K562 (cell line): Measurements from ENCODE around the gene FKBP8. TPM values are rescaled to one million over a fixed set of nuclear protein-coding genes. Genes with fewer than 3 reads are reported as not detected.
A peak's percentile ranks its signal among the peaks of the same experiment; 100 is the strongest.

ENCODE experiments used
- ATAC-seq: fragments of 200-7000 bp; cut with Tn5 transposase; 3 replicates; pipeline ENCODE4 v1.9.1; 2020; ENCODE audit warnings: moderate library complexity
- BruUV-seq: library from RNA; stranded (reverse); fragments of 400-500 nt; replicated peaks from 2 replicates; lab custom pipeline; 2021; lab: Mats Ljungman, UMichigan
- CTCF ChIA-PET: fragments of 300-600 bp; formaldehyde crosslinking; extraction: SDS; loops from one replicate; lab custom pipeline; 2021; ENCODE audit warnings: low intra/inter-chr PET ratio; lab: Yijun Ruan, JAX
- POLR2A ChIA-PET: fragments of 300-600, 350-650 bp; sonication (Branson Sonifier 250); formaldehyde crosslinking; extraction: SDS; loops from one replicate; lab custom pipeline; 2021; ENCODE audit warnings: antibody characterized with exemption, inconsistent platforms; lab: Yijun Ruan, JAX
- DNase-seq, 4 experiments: peaks; one replicate each; pipeline versions ENCODE4 v3.0.0 to v3.0.0-alpha.2; 2011 to 2018; ENCODE audit warnings: low spot score in 3 of 4, mixed read lengths in 3 of 4; ENCODE audit errors: extremely low read depth in 1 of 4
- FAIRE-seq: peaks from 2 replicates; lab custom pipeline; 2011; peaks lifted over from hg19 to GRCh38; lab: Jason Lieb, UNC
- H2AFZ ChIP-seq: 2 replicates; pipeline ENCODE4 v1.6.0; 2011; ENCODE audit warnings: low read depth, low read length, control low read depth, inconsistent platforms
- H3K27ac ChIP-seq: fragments of 200-600 bp; 3 replicates; pipeline ENCODE4 v1.8.0; 2011; ENCODE audit warnings: low read depth, mild to moderate bottlenecking, control low read depth, inconsistent platforms, low read length, moderate library complexity, mixed read lengths; ENCODE audit errors: extremely low read depth
- H3K27me3 ChIP-seq, 2 experiments: fragments of 300-600 bp in 1 of 2; 2 replicates in 1 of 2; 3 replicates in 1 of 2; pipeline versions ENCODE4 v1.6.0 to v1.8.0; 2011; ENCODE audit warnings: inconsistent platforms in 2 of 2, low read length in 2 of 2, mild to moderate bottlenecking in 1 of 2, mixed read lengths in 1 of 2, moderate library complexity in 1 of 2; ENCODE audit not compliant: control insufficient read depth in 2 of 2, insufficient read depth in 2 of 2
- H3K36me3 ChIP-seq: fragments of 300-600 bp; 3 replicates; pipeline ENCODE4 v1.8.0; 2011; ENCODE audit warnings: mild to moderate bottlenecking, low read length, inconsistent platforms; ENCODE audit not compliant: control insufficient read depth, insufficient read depth
- H3K4me1 ChIP-seq, 2 experiments: fragments of 200-600 bp in 1 of 2; replicated peaks in 1 of 2; 2 replicates in 1 of 2; 3 replicates in 1 of 2; pipeline versions ENCODE4 v1.5.1 to v1.8.0; 2011; ENCODE audit warnings: inconsistent platforms in 2 of 2, low read length in 2 of 2, mild to moderate bottlenecking in 1 of 2, mixed read lengths in 1 of 2, moderate library complexity in 1 of 2; ENCODE audit not compliant: control insufficient read depth in 2 of 2, insufficient read depth in 2 of 2
- H3K4me2 ChIP-seq: 2 replicates; pipeline ENCODE4 v1.6.1; 2011; ENCODE audit warnings: low read length, control low read depth, inconsistent platforms, mixed read lengths; ENCODE audit not compliant: insufficient read depth
- H3K4me3 ChIP-seq: fragments of 200-600 bp; sonication (generic), shearing (Covaris generic); 2 replicates; pipeline ENCODE4 v1.5.1; 2016; ENCODE audit warnings: control low read depth, inconsistent platforms
- H3K79me2 ChIP-seq: fragments of 200-600 bp; 3 replicates; pipeline ENCODE4 v1.8.0; 2011; ENCODE audit warnings: low read length, inconsistent platforms; ENCODE audit not compliant: control insufficient read depth, insufficient read depth
- H3K9ac ChIP-seq, 2 experiments: 2 replicates each; pipeline versions ENCODE4 v1.6.0 to v1.6.1; 2011; ENCODE audit warnings: low read depth in 2 of 2, low read length in 2 of 2, control low read depth in 1 of 2, inconsistent platforms in 1 of 2, mild to moderate bottlenecking in 1 of 2, mixed read lengths in 1 of 2; ENCODE audit not compliant: insufficient read depth in 1 of 2
- H3K9me1 ChIP-seq: one replicate; pipeline ENCODE4 v1.6.0; 2011; ENCODE audit warnings: inconsistent platforms, mild to moderate bottlenecking, low read length, moderate library complexity; ENCODE audit not compliant: control insufficient read depth, insufficient read depth
- H3K9me3 ChIP-seq: replicated peaks from 2 replicates; pipeline ENCODE4 v1.5.1; 2011; ENCODE audit warnings: low read depth, low read length, inconsistent platforms; ENCODE audit not compliant: control insufficient read depth, insufficient read depth
- H4K20me1 ChIP-seq: replicated peaks from 2 replicates; pipeline ENCODE4 v1.6.1; 2011; ENCODE audit warnings: low read length, inconsistent platforms, mixed read lengths; ENCODE audit not compliant: control insufficient read depth, insufficient read depth
- PURB ChIP-seq: sonication (generic); formaldehyde crosslinking; IDR thresholded peaks from 2 replicates; pipeline ENCODE4 v1.9.0; 2021; ENCODE audit warnings: low read depth, mild to moderate bottlenecking, missing genetic modification reagents
- TAF15 ChIP-seq: fragments of 200-400 bp; formaldehyde crosslinking; IDR thresholded peaks from 2 replicates; pipeline ENCODE4 v1.6.1; 2017; ENCODE audit warnings: mild to moderate bottlenecking, low read depth, low read length, moderate library complexity
- ZBTB17 ChIP-seq: fragments of 450-650 bp; formaldehyde crosslinking; IDR thresholded peaks from 2 replicates; pipeline ENCODE4 v1.4.0; 2020; ENCODE audit warnings: mild to moderate bottlenecking
- ZNF347 ChIP-seq: fragments of 450-650 bp; formaldehyde crosslinking; IDR thresholded peaks from 2 replicates; pipeline ENCODE4 v1.4.0; 2020; ENCODE audit warnings: low read depth, mild to moderate bottlenecking, moderate library complexity
- ZNF589 ChIP-seq: fragments of 200-800 bp; sonication (Bioruptor generic); IDR thresholded peaks from 2 replicates; pipeline ENCODE4 v1.6.1; 2016; ENCODE audit warnings: low read depth, missing genetic modification characterization, missing compliant biosample characterization
- ZNF707 ChIP-seq: fragments of 250-450 bp; sonication (Bioruptor Pico); conservative IDR thresholded peaks from 2 replicates; pipeline ENCODE4 v1.8.0; 2022; ENCODE audit warnings: inconsistent platforms, mild to moderate bottlenecking, moderate library complexity
- WGBS: fragments of 100-300 bp; shearing (Covaris generic); methylation state at CpG from one replicate; pipeline ENCODE4 v1.1.6; 2016; ENCODE audit warnings: low coverage, mixed read lengths; ENCODE audit not compliant: insufficient coverage; ENCODE audit errors: missing lambda C conversion rate; 5-methylcytosine and 5-hydroxymethylcytosine counted together
- in situ Hi-C: fragments of 300-500 bp; cut with MboI; formaldehyde crosslinking; loops from 4 replicates; pipeline ENCODE4 v1.15.0; 2018; ENCODE audit warnings: inconsistent platforms, mixed read lengths
- intact Hi-C: fragments of 100-400 bp; cut with micrococcal nuclease; formaldehyde crosslinking; loops from 2 replicates; pipeline ENCODE4 v1.14.2; 2022
- polyA plus RNA-seq, 8 experiments: library from polyadenylated mRNA; depleted of rRNA in 4 of 8; stranded (reverse) in 5 of 8; unstranded in 3 of 8; fragments of >200 nt; fragmentation: Nextera tagmentation in 2 of 8; fragmentation: Illumina TruSeq in 1 of 8; extraction: Ambion mirVana in 2 of 8; extraction: Trizol in 1 of 8; gene quantifications; 2 replicates each; pipeline versions ENCODE4 v1.2.1 to v1.2.3, GENCODE V29; 2011 to 2014; ENCODE audit warnings: inconsistent platforms in 1 of 8, missing spikeins in 1 of 8
- total RNA-seq, 7 experiments: library from RNA; depleted of rRNA in 6 of 7; stranded (reverse); fragments of >200 nt in 6 of 7; fragmentation: Illumina TruSeq in 2 of 7; extraction: Trizol in 2 of 7; gene quantifications; 2 replicates each; pipeline versions ENCODE4 v1.2.1 to v1.2.3, GENCODE V29; 2011 to 2021; ENCODE audit warnings: low replicate concordance in 1 of 7
- TF ChIP-seq, protein P1 (sequence below): sonication (generic); formaldehyde crosslinking; IDR thresholded peaks from 2 replicates; pipeline ENCODE4 v1.8.0; 2022; ENCODE audit warnings: mild to moderate bottlenecking, missing genetic modification reagents

Gene FKBP8
- total and polyA plus RNA-seq, 9 of the 15 experiments (the other 6 are each of a cell fraction or from before 2014, with no cell fraction given) = 0.46 to 236 (median 104) TPM

DNA sequence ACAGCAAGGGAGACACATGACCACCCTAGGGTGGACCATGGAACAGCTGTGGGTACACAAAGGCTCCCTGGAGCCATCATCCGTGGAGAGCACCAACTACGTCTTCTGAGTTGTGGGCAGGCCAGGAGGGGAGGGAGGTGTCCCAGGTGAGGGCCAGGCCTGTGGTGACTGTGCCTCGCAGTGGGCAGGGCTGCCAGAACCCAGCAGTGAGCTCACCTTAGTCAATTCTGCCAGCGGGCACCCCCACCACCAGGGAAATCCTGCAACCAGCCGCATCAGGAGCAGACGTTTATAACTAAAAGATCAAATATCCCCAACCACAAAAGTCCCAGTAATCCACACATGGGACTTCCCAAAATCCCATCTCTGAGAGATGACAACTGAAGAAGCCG is 41.1 kb downstream of the FKBP8 start:
- POLR2A ChIA-PET = interaction anchor here (0.9 to 1.8 kb wide), 2 partner anchors 15 to 18 kb away, joined by 3 to 9 read pairs; no protein-coding TSS in a partner anchor
- intact Hi-C loops = no loop called here
- Histone ChIP-seq H3K79me2 (peaks cover 96% of the 10 kb centered on the region), H4K20me1 (peaks cover 89% of the 10 kb centered on the region), H3K4me2 (no peak overlapping the region), H3K9ac (peak overlapping the region in 1 of 2 experiments; percentile 68; a peak in 2 of 4 replicates), H2AFZ (no peak overlapping the region), H3K27me3 (no peaks in the 10 kb centered on the region), H3K9me1 (peaks cover 18% of the 10 kb centered on the region), H3K36me3 (peaks cover 10% of the 10 kb centered on the region; the same call in 2 of the 3 replicates), H3K4me1 (peaks cover 12 to 57% of the 10 kb centered on the region in 2 experiments), H3K9me3 (no peaks in the 10 kb centered on the region), H3K27ac (no peak overlapping the region), H3K4me3 (no peak overlapping the region)
- DNase-seq (no peak), ATAC-seq (no peak), FAIRE-seq (no peak)
- TF ChIP-seq TAF15 (no peak), ZNF347 (CRISPR knock-in tag) (no peak), ZBTB17 (no peak), ZNF707 (no peak), ZNF589 (CRISPR knock-in tag) (no peak), PURB (CRISPR knock-in tag) (no peak)
- TF ChIP-seq, protein P1, sequence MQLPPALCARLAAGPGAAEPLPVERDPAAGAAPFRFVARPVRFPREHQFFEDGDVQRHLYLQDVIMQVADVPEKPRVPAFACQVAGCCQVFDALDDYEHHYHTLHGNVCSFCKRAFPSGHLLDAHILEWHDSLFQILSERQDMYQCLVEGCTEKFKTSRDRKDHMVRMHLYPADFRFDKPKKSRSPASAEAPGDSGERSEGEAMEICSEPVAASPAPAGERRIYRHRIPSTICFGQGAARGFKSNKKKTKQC (CRISPR knock-in tag) = no peak
- 71% methylated on average over 7 of the region's 7 CpGs for WGBS
- in situ Hi-C loops = no loop called here
- CTCF ChIA-PET = no interaction called here
- no TSS peak for BruUV-seq
